ENCODE measurements around the gene FBXL20.

DNA sequence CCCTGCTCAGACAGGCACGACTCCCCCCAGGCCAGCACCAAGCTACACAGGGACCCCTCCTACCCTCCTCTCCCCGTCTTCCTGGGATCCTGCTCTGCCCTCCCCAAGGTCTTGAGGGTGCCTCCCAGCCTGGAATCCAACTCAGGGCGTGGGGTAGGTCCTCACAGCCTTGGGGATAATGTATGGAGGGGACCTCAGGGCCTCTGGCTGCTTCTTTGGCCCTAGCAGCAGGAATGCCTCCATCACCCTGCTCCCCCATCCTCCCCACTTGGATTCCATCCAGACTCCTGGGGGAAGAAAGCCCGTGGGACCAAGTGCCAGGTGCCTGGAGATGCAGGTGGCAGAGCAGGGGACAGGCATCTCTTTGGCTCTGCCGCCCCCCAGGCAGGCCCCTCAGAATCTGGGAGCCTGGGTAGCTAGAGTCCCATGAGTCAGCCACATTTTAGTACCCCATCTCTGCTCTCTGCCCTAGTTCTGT, 164.9 kb downstream of the FBXL20 start:
- TF ChIP-seq TBP (optimal IDR thresholded peaks at IDR 0.05; ENCODE audit: low read depth, low read length) (no peak), FOXP4 (CRISPR knock-in tag; IDR thresholded peaks at IDR 0.05; ENCODE audit: borderline replicate concordance) (no peak), POLR2A (conservative IDR thresholded peaks at IDR 0.05) (no peak), MYC (IDR thresholded peaks at IDR 0.05; ENCODE audit: low read depth, low read length) (no peak), MYC (CRISPR knock-in tag; IDR thresholded peaks at IDR 0.05; ENCODE audit: borderline replicate concordance, low read depth) (no peak), IRF2 (CRISPR knock-in tag; IDR thresholded peaks at IDR 0.05) (no peak), SP2 (IDR thresholded peaks at IDR 0.05; ENCODE audit: extremely low read depth, low read depth, low read length, poor library complexity, severe bottlenecking) (no peak)
